GM19035 (cell line): ENCODE measurements around the gene TRPM6.

ENCODE experiments used
- ATAC-seq: cut with Tn5 transposase; IDR thresholded peaks from one replicate; pipeline ENCODE4 v1.9.1; 2021; ENCODE audit not compliant: unreplicated experiment

Gene TRPM6

DNA sequence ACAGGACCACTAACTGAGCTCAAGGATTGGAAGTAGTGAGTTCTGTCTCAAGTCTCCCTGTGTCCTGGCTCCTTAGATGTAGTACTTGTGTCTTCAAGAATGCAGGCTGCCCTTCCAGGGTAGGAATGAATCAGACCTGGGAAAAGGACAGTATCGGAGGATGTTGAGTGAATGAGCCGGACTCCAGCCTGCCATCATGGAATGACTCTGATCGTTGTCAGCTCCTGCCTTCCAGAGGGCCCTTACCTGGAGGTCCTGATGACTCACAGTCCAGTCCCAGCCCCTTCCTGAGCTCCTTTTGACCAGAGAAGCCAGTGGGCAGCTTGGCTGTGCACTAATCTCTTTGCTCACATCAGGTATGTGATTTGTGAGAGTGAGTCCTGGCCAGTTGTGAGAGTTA is 161.1 kb downstream of the TRPM6 start:
- ATAC-seq, result no peak

DNA sequence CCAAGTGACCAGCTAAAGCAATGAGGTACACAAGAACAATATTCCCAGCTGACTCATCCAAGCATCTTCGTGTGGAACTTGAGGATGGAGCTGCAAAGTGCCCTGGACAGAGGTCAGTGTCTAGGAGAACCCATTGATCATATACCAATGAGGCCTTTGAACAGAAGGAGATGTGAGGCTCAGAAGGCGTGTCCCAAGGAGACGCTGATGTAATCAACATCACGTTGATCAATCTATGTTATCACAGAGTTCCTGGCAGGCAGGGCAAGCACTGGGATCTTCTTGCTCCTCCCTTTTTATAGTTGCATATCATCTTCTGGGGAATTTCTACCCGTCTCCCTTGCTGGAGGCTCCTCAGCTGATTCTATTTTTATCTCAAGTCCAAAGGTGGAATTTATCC is 163.4 kb downstream of the TRPM6 start:
- no peak for ATAC-seq

DNA sequence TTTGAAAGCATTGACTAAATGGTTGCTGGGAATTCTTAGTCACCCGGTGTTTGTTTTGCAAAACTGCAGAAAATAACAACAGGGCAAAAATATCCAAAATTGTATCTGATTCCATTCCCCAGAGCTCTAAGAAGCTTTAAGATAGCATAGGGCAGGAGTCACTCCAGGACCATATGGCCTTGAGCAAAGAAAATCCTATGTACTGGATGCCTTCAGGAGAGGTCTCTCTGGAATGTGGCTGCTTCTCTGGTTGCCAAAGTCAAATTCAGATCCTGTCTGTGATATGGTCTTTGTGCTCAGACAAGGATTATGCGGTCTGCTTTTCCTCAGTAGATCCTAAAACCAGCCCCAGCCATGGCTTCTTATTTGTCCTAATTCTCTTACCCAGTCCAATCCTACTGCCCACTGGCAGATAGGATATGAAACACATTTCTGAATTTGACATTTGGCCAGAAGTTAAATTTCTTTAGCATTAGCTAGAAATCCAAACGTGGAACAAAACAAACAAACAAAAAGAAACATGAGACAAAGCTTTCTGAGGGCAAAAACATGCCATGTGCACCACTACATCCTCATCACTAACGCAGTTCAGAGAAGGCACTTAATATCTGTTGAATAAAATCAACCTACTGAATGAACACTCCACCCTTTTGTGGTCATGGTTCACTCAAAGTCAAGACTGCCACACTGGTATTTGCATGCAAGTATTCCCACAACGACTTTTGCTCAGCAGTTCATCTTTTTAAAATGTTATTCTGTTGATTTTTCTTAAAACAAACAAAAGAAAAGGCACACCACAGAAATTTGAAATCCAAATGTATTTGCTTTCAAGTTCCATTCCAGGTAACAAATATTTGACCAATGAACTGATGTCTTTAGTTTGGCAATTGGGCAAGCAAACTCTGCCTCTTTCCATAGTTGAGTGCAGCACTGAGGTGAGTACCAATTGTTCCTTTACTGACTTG is 165.7 kb downstream of the TRPM6 start:
- ATAC-seq, result no peak

DNA sequence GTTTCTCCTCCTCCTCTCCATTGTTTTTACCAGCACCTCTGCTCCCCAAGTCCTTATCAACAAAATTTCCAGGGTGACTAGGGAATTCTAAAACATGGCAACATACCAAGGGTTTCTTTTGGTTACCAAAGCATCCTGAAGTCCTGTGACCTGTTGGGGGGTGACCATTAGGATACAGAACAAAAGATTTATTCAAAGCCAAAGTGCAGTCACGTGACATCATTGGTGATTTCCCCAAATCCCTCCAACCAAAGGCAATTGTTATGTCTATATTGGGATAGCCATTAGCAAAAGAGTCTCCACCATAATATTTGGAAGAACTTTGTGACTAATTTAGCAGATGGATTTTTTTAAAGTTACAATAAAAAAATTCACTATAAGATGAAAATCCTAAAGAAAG is 168.4 kb downstream of the TRPM6 start:
- no peak for ATAC-seq

DNA sequence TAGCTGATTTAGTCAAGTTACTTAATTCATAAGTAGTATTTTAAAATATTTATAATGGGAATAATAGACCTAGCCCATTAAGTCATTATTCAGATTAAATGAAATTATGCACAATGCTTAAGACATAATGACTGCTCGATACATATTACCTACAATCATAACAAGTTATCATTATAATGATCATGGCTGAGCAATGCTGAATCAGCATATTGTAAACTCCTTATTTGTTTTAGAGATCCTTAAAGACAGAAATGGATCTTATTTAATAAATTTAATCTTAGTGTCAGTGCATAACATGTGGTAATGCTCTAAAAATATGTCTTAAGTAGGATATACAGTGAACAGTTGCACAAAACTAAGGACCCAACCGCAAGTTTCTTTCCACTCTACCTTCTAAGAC is 169.0 kb downstream of the TRPM6 start:
- ATAC-seq, result no peak

DNA sequence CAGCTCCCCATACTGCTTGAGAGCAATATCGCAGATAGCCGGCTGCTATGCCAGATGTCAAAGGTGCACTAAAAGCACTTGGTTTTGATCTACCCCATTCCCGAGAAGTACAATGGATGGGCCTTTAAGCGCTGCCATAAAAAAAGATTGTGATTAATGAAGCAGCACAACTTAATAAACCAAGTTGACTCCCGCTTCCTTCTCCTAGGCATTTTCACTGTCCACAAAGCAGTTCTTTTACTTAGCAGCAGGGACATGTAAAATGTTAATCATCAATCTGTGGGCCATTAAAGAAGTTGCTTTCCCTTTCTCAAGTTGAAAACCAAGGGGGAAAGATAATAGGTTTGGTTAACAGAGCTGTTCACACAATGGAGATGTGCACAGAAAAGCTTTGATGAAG is 176.4 kb downstream of the TRPM6 start:
- ATAC-seq, result no peak

DNA sequence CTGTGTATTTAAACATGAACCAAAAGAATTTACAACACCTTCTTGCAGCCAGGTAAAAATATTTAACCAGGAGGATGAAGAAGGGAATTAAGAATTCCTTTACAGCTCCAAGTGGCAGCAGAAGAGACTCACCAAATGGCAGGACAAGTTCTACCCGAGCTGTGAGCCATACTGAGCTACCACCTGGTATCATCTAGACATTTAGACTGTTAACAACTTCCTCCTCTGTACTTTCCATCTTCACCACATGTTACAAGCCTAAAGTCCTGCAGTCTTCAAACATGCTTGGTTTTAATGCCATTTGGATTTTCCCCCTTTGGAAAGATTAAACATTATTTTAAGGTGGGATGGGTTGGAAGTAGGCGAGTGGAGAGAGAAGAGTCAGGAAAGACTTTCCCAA is 190.2 kb downstream of the TRPM6 start:
- no peak for ATAC-seq

DNA sequence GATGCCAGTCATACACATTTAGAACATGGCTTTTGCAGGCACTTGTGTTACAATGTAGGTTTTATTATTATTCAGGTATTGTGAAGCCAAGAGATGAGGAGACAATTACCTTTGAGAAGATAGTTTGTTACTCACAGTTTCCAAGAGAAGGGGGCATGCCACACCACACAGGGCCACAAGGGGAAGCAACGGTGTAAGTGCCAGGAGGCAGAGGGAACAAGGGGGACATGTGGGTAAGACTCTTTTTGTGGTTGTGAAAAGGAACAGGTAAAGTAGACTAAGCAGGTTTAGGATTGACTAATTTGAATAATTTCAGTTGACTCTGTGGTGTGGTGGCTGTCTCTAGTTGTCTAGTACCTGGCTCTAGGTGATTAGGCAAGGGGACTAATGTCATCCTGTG is 191.2 kb downstream of the TRPM6 start:
- no peak for ATAC-seq

DNA sequence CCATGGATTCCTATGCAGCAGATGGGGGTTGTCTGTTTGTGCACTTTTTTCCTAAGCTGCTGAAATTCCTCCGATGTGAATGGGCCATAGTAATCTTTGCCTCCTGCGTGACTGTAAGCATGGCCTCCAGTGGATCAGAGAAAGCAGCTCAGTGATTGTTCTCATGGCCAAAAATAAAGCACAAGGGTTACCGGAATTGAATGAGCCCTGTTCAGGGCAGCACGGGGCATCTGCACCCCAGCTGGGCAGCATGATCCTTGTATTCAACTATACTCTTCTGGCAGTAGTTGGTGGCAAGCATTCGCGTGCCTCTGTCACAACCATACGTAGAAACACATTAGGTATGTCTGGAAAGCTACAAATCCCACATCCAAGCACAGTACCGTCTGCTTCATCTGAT is 196.7 kb downstream of the TRPM6 start:
- no peak for ATAC-seq

DNA sequence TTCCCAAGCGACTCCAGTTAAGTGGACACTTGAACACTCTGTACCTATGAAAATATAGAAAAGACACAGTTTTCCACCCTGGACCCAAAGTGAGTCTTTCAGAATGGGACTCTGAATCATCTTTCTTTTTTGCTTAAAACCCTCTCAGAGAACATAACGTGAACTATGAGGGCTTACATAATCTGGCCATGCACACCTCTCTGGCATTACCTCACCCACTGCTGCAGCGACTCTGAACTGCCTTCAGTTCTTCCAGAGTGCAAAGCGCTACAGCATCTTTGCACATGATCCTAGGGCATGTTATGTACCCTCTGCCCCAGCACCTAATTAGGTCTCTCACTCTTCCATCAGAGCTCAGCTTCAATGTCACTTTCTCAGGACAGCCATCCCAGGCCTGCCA is 204.4 kb downstream of the TRPM6 start:
- no peak for ATAC-seq

DNA sequence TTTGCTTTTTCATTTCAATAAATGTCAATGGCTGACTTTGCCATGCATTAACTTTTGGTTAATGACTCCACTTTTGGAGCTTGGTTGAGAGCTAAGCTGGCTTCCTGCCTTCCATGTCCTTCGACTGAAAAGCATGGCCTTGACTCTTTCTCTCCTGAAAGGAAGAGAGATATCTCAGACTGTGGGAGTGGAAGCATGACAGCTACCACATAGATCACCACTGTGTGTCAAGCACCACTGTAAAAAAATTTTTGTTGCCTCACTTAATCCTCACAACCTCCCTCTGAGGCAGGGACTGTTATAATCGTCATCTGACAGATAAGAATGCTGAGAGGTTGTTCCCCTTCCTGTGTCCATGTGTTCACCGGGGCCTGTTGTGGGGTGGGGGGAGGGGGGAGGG is 205.8 kb downstream of the TRPM6 start:
- no peak for ATAC-seq

DNA sequence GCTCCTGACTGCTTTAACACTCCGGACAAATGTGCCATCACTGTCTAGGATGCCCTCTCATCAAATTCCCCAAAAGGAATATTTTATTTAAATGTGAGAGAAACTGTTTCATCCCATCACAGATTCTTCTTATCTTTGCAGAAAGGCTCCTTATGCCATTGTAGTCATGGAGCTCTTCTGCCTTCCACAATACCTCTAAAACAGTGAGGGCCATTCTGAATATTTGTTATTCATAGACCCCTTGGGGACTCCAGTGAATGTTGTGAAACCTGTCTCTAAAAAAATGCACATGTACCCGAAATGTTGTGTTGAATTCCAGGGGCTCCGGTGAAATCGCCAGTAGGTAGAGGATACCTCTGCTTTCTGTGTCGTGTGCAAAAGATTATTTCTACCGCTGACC is 213.6 kb downstream of the TRPM6 start:
- no peak for ATAC-seq
